NB4 (cell line): ENCODE data around the gene CUX1.

ENCODE experiments used
- DNase-seq: peaks from one replicate; pipeline ENCODE4 v3.0.0; 2010; ENCODE audit warnings: low read depth
- H3K4me3 ChIP-seq: one replicate; pipeline ENCODE4 v1.5.1; 2011; ENCODE audit warnings: mild to moderate bottlenecking, low read depth, low read length, moderate library complexity
- CTCF ChIP-seq: IDR thresholded peaks from one replicate; pipeline ENCODE4 v1.5.1; 2012; ENCODE audit warnings: low read depth, low read length
- MAX ChIP-seq: IDR thresholded peaks from 2 replicates; pipeline ENCODE4 v1.6.1; 2011; ENCODE audit warnings: low read depth, low read length
- MYC ChIP-seq: IDR thresholded peaks from 2 replicates; pipeline ENCODE4 v1.6.1; 2011; ENCODE audit warnings: low read depth, low read length
- POLR2A ChIP-seq: IDR thresholded peaks from 2 replicates; pipeline ENCODE4 v1.6.1; 2011; ENCODE audit warnings: mild to moderate bottlenecking; ENCODE audit not compliant: insufficient read length; ENCODE audit errors: extremely low read depth

The CUX1 gene

GRCh38 chr7:101961811-101962210 is 144.4 kb downstream of the CUX1 start:
- DNase-seq = no peak
- no peak for TF ChIP-seq POLR2A
- no peak for TF ChIP-seq MYC
- no peak for TF ChIP-seq CTCF
- no peak for TF ChIP-seq MAX
- no peak overlapping the region for H3K4me3 ChIP-seq

- TF ChIP-seq MAX (no peak), CTCF (no peak), POLR2A (no peak), MYC (no peak)
- no peak for DNase-seq
- H3K4me3 ChIP-seq = no peak overlapping the region
These were observed 146.3 kb downstream of the CUX1 start for GRCh38 chr7:101963693-101964092.

GRCh38 chr7:101964680-101965452 is 147.4 kb downstream of the CUX1 start:
- TF ChIP-seq POLR2A (no peak), CTCF (no peak), MAX (no peak), MYC (no peak)
- H3K4me3 ChIP-seq = no peak overlapping the region

GRCh38 chr7:101968720-101969466 is 151.5 kb downstream of the CUX1 start:
- TF ChIP-seq POLR2A = no peak
- TF ChIP-seq CTCF = no peak
- no peak for TF ChIP-seq MYC
- TF ChIP-seq MAX = no peak
- H3K4me3 ChIP-seq = no peak overlapping the region
- DNase-seq = no peak

More at GRCh38 chr7:101964680-101965452, 147.4 kb downstream of the CUX1 start:
- DNase-seq = no peak

GRCh38 chr7:101969997-101970585 is 152.7 kb downstream of the CUX1 start:
- no peak overlapping the region for H3K4me3 ChIP-seq
- TF ChIP-seq POLR2A (no peak), MAX (no peak), CTCF (no peak), MYC (no peak)
- DNase-seq = no peak
